ENCODE data around the gene CSPG4. TPM values are rescaled to one million over a fixed set of nuclear protein-coding genes. Genes with fewer than 3 reads are reported as not detected.

The CSPG4 gene
- total and polyA plus RNA-seq, 9 of the 15 experiments (the other 6 are each of a cell fraction or from before 2014, with no cell fraction given), result under 0.01 to 0.07 (median 0.04) TPM; not detected in 5

DNA sequence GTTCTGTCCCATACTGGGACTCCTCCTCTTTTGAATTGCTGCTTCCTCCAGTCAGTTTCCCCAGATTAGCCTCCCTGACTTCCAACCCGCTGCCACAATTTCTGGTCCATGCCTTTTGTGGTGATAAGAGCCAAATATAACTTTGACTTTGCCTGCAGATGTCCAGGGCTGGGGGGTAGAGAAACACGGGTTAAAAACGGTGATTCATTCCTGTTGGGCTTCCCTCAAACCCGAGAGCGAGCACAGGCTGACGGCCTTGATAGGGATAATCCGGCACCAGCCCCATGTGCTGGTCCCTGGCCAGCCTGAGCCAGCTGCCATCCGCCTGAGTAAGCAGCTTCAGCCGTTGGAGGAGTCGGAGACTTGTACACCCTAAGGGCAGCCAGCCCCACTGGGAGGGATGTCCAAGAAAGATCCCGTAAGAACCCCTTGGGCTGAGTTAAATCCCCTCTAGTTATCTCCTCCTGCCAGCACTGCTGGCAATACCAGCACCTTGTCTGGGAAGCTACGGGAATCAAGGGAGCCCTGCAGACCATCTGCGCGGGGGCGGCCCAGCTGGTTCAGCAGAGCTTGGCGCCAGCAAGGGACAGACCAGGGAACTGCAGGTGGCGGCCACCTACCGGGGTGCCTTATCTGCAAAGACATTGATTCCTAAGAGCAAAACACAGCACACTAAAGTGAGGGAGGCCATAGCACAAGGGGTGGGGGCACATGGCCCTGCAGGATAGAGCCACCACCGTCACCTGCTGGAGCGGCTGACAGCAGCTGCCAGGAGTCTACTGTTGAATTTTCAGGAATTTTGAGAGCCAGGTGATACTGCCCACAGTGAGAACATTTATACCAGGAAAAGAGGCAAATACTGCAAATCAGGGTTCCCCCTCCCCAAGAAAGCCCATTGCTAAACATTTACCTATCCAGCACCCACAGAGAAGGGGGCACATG is 18.1 kb downstream of the CSPG4 start (continued):
- TF ChIP-seq, protein P1, sequence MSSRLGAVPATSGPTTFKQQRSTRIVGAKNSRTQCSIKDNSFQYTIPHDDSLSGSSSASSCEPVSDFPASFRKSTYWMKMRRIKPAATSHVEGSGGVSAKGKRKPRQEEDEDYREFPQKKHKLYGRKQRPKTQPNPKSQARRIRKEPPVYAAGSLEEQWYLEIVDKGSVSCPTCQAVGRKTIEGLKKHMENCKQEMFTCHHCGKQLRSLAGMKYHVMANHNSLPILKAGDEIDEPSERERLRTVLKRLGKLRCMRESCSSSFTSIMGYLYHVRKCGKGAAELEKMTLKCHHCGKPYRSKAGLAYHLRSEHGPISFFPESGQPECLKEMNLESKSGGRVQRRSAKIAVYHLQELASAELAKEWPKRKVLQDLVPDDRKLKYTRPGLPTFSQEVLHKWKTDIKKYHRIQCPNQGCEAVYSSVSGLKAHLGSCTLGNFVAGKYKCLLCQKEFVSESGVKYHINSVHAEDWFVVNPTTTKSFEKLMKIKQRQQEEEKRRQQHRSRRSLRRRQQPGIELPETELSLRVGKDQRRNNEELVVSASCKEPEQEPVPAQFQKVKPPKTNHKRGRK (tag; IDR thresholded peaks at IDR 0.05), result no peak
- TF ChIP-seq, protein P2, sequence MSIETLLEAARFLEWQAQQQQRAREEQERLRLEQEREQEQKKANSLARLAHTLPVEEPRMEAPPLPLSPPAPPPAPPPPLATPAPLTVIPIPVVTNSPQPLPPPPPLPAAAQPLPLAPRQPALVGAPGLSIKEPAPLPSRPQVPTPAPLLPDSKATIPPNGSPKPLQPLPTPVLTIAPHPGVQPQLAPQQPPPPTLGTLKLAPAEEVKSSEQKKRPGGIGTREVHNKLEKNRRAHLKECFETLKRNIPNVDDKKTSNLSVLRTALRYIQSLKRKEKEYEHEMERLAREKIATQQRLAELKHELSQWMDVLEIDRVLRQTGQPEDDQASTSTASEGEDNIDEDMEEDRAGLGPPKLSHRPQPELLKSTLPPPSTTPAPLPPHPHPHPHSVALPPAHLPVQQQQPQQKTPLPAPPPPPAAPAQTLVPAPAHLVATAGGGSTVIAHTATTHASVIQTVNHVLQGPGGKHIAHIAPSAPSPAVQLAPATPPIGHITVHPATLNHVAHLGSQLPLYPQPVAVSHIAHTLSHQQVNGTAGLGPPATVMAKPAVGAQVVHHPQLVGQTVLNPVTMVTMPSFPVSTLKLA (conservative IDR thresholded peaks at IDR 0.05), result peak; percentile 76 to 82
- peak; percentile 60; the same call in 1 of the 2 replicates for TF ChIP-seq NCOA1 (IDR thresholded peaks at IDR 0.05; ENCODE audit: low read depth)
- peak; percentile 13; the same call in 1 of the 2 replicates for TF ChIP-seq XRCC5 (IDR thresholded peaks at IDR 0.05; ENCODE audit: low read depth, low read length)
- TF ChIP-seq, protein P3, sequence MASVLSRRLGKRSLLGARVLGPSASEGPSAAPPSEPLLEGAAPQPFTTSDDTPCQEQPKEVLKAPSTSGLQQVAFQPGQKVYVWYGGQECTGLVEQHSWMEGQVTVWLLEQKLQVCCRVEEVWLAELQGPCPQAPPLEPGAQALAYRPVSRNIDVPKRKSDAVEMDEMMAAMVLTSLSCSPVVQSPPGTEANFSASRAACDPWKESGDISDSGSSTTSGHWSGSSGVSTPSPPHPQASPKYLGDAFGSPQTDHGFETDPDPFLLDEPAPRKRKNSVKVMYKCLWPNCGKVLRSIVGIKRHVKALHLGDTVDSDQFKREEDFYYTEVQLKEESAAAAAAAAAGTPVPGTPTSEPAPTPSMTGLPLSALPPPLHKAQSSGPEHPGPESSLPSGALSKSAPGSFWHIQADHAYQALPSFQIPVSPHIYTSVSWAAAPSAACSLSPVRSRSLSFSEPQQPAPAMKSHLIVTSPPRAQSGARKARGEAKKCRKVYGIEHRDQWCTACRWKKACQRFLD (CRISPR knock-in tag; IDR thresholded peaks at IDR 0.05), result peak; percentile 96
- peak; percentile 92 for TF ChIP-seq TAL1 (IDR thresholded peaks at IDR 0.05)
- TF ChIP-seq ZNF551 (CRISPR knock-in tag; IDR thresholded peaks at IDR 0.05), result no peak
- no peak for TF ChIP-seq ZNF324 (CRISPR knock-in tag; IDR thresholded peaks at IDR 0.05)
- TF ChIP-seq, protein P4, sequence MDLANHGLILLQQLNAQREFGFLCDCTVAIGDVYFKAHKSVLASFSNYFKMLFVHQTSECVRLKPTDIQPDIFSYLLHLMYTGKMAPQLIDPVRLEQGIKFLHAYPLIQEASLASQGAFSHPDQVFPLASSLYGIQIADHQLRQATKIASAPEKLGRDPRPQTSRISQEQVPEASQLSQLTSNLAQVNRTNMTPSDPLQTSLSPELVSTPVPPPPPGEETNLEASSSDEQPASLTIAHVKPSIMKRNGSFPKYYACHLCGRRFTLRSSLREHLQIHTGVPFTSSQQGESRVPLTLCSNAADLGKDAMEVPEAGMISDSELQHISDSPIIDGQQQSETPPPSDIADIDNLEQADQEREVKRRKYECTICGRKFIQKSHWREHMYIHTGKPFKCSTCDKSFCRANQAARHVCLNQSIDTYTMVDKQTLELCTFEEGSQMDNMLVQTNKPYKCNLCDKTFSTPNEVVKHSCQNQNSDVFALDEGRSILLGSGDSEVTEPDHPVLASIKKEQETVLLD (IDR thresholded peaks at IDR 0.05), result 0 out of 2 replicates have a peak, but pooled peaks have one; percentile 43
- no peak for TF ChIP-seq HEY1 (CRISPR knock-in tag; IDR thresholded peaks at IDR 0.05; ENCODE audit: borderline replicate concordance)
- TF ChIP-seq EGR1 (conservative IDR thresholded peaks at IDR 0.05), result peak; percentile 99
- TF ChIP-seq ZNF586 (CRISPR knock-in tag; conservative IDR thresholded peaks at IDR 0.05), result no peak
- TF ChIP-seq CREB1 (IDR thresholded peaks at IDR 0.05), result peak; percentile 31
- peak; percentile 58; the same call in 1 of the 2 replicates for TF ChIP-seq CREB1 (CRISPR knock-in tag; IDR thresholded peaks at IDR 0.05)
- TF ChIP-seq, protein P5, sequence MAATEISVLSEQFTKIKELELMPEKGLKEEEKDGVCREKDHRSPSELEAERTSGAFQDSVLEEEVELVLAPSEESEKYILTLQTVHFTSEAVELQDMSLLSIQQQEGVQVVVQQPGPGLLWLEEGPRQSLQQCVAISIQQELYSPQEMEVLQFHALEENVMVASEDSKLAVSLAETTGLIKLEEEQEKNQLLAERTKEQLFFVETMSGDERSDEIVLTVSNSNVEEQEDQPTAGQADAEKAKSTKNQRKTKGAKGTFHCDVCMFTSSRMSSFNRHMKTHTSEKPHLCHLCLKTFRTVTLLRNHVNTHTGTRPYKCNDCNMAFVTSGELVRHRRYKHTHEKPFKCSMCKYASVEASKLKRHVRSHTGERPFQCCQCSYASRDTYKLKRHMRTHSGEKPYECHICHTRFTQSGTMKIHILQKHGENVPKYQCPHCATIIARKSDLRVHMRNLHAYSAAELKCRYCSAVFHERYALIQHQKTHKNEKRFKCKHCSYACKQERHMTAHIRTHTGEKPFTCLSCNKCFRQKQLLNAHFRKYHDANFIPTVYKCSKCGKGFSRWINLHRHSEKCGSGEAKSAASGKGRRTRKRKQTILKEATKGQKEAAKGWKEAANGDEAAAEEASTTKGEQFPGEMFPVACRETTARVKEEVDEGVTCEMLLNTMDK (IDR thresholded peaks at IDR 0.05; ENCODE audit: borderline replicate concordance, insufficient read depth, low read depth, low read length, poor library complexity, severe bottlenecking), result peak; percentile 52
